HepG2 (cell line): ENCODE measurements around the gene SLC16A5. TPM values are rescaled to one million over a fixed set of nuclear protein-coding genes. Genes with fewer than 3 reads are reported as not detected.

ENCODE experiments used
- ARNT2 ChIP-seq: sonication (generic); formaldehyde crosslinking; IDR thresholded peaks from 2 replicates; pipeline ENCODE4 v1.8.0; 2022; ENCODE audit warnings: mild to moderate bottlenecking, low read depth, missing genetic modification reagents, moderate library complexity
- KAT8 ChIP-seq: IDR thresholded peaks from 2 replicates; pipeline ENCODE4 v1.6.1; 2016; ENCODE audit warnings: missing genetic modification reagents, missing compliant biosample characterization
- MBD4 ChIP-seq: IDR thresholded peaks from 2 replicates; pipeline ENCODE4 v1.6.1; 2012; ENCODE audit warnings: low read length, inconsistent platforms, borderline replicate concordance
- POLR2G ChIP-seq: fragments of 200-400 bp; formaldehyde crosslinking; IDR thresholded peaks from 2 replicates; pipeline ENCODE4 v1.6.1; 2018; ENCODE audit warnings: mild to moderate bottlenecking, low read depth, low read length, moderate library complexity
- RFX3 ChIP-seq: IDR thresholded peaks from 2 replicates; pipeline ENCODE4 v1.6.1; 2016; ENCODE audit warnings: missing biosample characterization, missing genetic modification reagents
- SRY ChIP-seq: sonication (generic); formaldehyde crosslinking; IDR thresholded peaks from 2 replicates; pipeline ENCODE4 v1.8.0; 2022; ENCODE audit warnings: mild to moderate bottlenecking, missing genetic modification reagents
- ZNF383 ChIP-seq: sonication (generic); formaldehyde crosslinking; IDR thresholded peaks from 2 replicates; pipeline ENCODE4 v1.4.0; 2020; ENCODE audit warnings: missing genetic modification reagents, mild to moderate bottlenecking, borderline replicate concordance
- ZNF703 ChIP-seq: sonication (generic); formaldehyde crosslinking; IDR thresholded peaks from 2 replicates; pipeline ENCODE4 v1.5.1; 2020; ENCODE audit warnings: missing genetic modification reagents, mild to moderate bottlenecking, moderate library complexity, borderline replicate concordance
- ZNF737 ChIP-seq: sonication (generic); formaldehyde crosslinking; IDR thresholded peaks from 2 replicates; pipeline ENCODE4 v1.5.0; 2020; ENCODE audit warnings: missing genetic modification reagents, mild to moderate bottlenecking, borderline replicate concordance
- ZNF749 ChIP-seq: sonication (generic); formaldehyde crosslinking; IDR thresholded peaks from 2 replicates; pipeline ENCODE4 v1.8.0; 2022; ENCODE audit warnings: mild to moderate bottlenecking, missing genetic modification reagents, moderate library complexity, borderline replicate concordance
- ZSCAN25 ChIP-seq: sonication (generic); formaldehyde crosslinking; IDR thresholded peaks from 2 replicates; pipeline ENCODE4 v1.8.0; 2022; ENCODE audit warnings: mild to moderate bottlenecking, missing genetic modification reagents
- polyA plus RNA-seq, 8 experiments: library from polyadenylated mRNA; depleted of rRNA in 3 of 8; stranded (reverse) in 7 of 8; unstranded in 1 of 8; fragments of >200 nt; fragmentation: Illumina TruSeq in 4 of 8; extraction: Trizol in 4 of 8; gene quantifications; 2 replicates each; pipeline versions ENCODE4 v1.2.1 to v1.2.3, GENCODE V29; 2011 to 2016; ENCODE audit warnings: low read depth in 4 of 8, missing spikeins in 1 of 8, mixed read lengths in 1 of 8; ENCODE audit not compliant: insufficient read depth in 1 of 8
- total RNA-seq, 5 experiments: library from RNA; depleted of rRNA; stranded (reverse); fragments of >200 nt; fragmentation: Illumina TruSeq; extraction: Trizol; gene quantifications; 2 replicates each; pipeline ENCODE4 v1.2.3, GENCODE V29; 2016; ENCODE audit warnings: low read depth in 1 of 5
- TF ChIP-seq, protein P1 (sequence below): sonication (generic); formaldehyde crosslinking; IDR thresholded peaks from 2 replicates; pipeline ENCODE4 v1.4.0; 2020; ENCODE audit warnings: mild to moderate bottlenecking, missing genetic modification reagents, borderline replicate concordance
- TF ChIP-seq, protein P2 (sequence below): sonication (generic); formaldehyde crosslinking; IDR thresholded peaks from 2 replicates; pipeline ENCODE4 v1.5.0; 2020; ENCODE audit warnings: missing genetic modification reagents, mild to moderate bottlenecking, borderline replicate concordance
- TF ChIP-seq, protein P3 (sequence below): sonication (generic); formaldehyde crosslinking; IDR thresholded peaks from 2 replicates; pipeline ENCODE4 v1.4.0; 2020; ENCODE audit warnings: mild to moderate bottlenecking, missing genetic modification reagents
- TF ChIP-seq, protein P4 (sequence below): sonication (generic); formaldehyde crosslinking; IDR thresholded peaks from 2 replicates; pipeline ENCODE4 v1.5.0; 2020; ENCODE audit warnings: mild to moderate bottlenecking, missing genetic modification reagents, borderline replicate concordance

The SLC16A5 gene
- total and polyA plus RNA-seq, 2 of the 13 experiments (the other 11 are each of a cell fraction or from before 2014, with no cell fraction given): 0.69 to 5.6 TPM

GRCh38 chr17:75131278-75132017 is 43.7 kb downstream of the SLC16A5 start, which contains the start of gene NT5C (continued):
- TF ChIP-seq, protein P1, sequence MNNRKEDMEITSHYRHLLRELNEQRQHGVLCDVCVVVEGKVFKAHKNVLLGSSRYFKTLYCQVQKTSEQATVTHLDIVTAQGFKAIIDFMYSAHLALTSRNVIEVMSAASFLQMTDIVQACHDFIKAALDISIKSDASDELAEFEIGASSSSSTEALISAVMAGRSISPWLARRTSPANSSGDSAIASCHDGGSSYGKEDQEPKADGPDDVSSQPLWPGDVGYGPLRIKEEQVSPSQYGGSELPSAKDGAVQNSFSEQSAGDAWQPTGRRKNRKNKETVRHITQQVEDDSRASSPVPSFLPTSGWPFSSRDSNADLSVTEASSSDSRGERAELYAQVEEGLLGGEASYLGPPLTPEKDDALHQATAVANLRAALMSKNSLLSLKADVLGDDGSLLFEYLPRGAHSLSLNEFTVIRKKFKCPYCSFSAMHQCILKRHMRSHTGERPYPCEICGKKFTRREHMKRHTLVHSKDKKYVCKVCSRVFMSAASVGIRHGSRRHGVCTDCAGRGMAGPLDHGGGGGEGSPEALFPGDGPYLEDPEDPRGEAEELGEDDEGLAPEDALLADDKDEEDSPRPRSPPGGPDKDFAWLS (CRISPR knock-in tag): peak; percentile 93; the same call in 1 of the 2 replicates
- TF ChIP-seq, protein P2, sequence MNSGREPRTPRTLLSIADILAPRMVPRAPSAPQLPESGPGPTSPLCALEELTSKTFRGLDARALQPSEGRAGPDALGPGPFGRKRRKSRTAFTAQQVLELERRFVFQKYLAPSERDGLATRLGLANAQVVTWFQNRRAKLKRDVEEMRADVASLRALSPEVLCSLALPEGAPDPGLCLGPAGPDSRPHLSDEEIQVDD (CRISPR knock-in tag): peak; percentile 84
- no peak; the same call in 1 of the 2 replicates for TF ChIP-seq ZNF703 (CRISPR knock-in tag)
- TF ChIP-seq ZNF383: 0 out of 2 replicates have a peak, but pooled peaks have one; percentile 50
- TF ChIP-seq MBD4: no peak
- no peak; the same call in 1 of the 2 replicates for TF ChIP-seq ZNF749 (CRISPR knock-in tag)
- no peak for TF ChIP-seq ZNF737 (CRISPR knock-in tag)
- TF ChIP-seq, protein P3, sequence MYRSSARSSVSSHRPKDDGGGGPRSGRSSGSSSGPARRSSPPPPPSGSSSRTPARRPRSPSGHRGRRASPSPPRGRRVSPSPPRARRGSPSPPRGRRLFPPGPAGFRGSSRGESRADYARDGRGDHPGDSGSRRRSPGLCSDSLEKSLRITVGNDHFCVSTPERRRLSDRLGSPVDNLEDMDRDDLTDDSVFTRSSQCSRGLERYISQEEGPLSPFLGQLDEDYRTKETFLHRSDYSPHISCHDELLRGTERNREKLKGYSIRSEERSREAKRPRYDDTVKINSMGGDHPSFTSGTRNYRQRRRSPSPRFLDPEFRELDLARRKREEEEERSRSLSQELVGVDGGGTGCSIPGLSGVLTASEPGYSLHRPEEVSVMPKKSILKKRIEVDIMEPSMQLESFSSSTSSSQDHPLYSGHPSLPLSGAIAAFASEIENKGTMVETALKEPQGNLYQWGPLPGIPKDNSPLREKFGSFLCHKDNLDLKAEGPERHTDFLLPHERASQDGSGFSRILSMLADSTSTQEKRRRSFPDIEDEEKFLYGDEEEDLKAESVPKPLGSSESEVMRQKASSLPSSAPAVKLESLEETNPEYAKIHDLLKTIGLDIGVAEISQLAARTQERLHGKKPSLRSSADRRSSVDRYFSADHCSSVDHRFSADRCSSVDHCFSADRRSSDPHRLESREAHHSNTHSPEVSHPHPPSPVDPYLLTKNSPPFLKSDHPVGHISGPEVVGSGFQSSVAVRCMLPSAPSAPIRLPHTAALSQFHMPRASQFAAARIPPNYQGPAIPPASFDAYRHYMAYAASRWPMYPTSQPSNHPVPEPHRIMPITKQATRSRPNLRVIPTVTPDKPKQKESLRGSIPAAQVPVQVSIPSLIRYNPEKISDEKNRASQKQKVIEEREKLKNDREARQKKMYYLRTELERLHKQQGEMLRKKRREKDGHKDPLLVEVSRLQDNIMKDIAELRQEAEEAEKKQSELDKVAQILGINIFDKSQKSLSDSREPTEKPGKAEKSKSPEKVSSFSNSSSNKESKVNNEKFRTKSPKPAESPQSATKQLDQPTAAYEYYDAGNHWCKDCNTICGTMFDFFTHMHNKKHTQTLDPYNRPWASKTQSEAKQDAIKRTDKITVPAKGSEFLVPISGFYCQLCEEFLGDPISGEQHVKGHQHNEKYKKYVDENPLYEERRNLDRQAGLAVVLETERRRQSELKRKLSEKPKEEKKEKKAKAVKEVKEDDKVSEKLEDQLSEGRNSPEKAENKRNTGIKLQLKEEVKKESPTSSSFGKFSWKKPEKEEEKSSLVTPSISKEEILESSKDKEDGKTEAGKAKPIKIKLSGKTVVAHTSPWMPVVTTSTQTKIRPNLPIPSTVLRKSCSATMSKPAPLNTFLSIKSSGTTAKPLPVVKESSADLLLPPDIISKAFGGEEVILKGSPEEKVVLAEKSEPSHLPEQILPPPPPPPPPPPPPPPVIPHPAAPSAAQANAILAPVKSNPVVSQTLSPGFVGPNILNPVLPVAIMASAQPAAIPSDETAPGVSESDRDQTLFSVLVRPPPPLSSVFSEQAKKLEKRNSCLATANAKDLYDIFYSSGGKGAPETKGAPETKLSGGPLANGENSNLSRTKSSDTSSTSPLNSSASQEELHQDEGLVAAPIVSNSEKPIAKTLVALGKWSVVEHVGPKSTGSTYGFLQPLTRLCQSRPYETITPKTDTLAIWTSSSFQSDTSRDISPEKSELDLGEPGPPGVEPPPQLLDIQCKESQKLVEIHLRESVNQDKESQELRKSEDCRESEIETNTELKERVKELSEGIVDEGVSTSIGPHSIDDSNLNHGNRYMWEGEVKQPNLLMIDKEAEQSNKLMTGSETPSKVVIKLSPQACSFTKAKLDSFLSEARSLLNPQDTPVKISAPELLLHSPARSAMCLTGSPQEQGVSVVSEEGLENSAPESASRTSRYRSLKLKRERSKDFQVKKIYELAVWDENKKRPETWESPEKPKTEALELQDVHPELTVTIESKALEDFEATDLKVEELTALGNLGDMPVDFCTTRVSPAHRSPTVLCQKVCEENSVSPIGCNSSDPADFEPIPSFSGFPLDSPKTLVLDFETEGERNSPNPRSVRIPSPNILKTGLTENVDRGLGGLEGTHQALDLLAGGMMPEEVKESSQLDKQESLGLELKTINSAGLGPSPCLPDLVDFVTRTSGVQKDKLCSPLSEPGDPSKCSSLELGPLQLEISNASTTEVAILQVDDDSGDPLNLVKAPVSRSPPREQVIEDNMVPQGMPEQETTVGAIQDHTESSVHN: no peak; the same call in 1 of the 2 replicates
- TF ChIP-seq RFX3 (CRISPR knock-in tag): no peak
- TF ChIP-seq, protein P4, sequence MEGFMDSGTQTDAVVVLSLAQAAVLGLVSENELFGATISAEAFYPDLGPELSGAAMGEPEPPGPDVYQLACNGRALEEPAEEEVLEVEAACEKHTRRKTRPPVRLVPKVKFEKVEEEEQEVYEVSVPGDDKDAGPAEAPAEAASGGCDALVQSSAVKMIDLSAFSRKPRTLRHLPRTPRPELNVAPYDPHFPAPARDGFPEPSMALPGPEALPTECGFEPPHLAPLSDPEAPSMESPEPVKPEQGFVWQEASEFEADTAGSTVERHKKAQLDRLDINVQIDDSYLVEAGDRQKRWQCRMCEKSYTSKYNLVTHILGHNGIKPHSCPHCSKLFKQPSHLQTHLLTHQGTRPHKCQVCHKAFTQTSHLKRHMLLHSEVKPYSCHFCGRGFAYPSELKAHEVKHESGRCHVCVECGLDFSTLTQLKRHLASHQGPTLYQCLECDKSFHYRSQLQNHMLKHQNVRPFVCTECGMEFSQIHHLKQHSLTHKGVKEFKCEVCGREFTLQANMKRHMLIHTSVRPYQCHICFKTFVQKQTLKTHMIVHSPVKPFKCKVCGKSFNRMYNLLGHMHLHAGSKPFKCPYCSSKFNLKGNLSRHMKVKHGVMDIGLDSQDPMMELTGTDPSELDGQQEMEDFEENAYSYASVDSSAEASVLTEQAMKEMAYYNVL (CRISPR knock-in tag): 0 out of 2 replicates have a peak, but pooled peaks have one; percentile 56
- peak; percentile 98 for TF ChIP-seq POLR2G
- TF ChIP-seq KAT8 (CRISPR knock-in tag): peak; percentile 82; the same call in 1 of the 2 replicates
- TF ChIP-seq SRY (CRISPR knock-in tag): peak; percentile 85; the same call in 1 of the 2 replicates
- TF ChIP-seq ARNT2 (CRISPR knock-in tag): peak; percentile 97
- peak; percentile 86; the same call in 1 of the 2 replicates for TF ChIP-seq ZSCAN25 (CRISPR knock-in tag)
